ENCODE results near the gene SERPIND1. TPM values are rescaled to one million over a fixed set of nuclear protein-coding genes. Genes with fewer than 3 reads are reported as not detected.

Gene SERPIND1
- polyA plus RNA-seq, 3 donors, result not detected

DNA sequence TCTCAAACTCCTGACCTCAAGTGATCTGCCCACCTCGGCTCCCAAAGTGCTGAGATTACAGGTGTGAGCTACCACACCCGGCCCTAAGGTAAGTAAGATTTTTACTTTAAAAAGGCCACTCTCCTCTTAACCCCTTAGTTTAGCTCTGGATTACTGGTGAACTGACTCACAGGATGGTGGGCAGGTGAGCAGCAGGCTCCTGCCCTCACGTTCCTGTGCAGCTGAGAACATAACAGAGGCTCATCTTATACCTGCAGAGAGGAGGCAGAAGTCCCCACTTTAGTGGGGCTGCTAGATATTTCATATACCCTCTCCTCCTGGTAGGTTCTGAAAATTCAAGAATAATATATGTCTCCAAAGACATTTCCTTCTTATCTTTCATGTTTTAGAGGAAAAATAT lies 17.1 kb upstream of the SERPIND1 start:
- Histone ChIP-seq H3K79me2 (ENCODE audit: insufficient read depth, low read length) (no peaks in the 10 kb centered on the region), H4K20me1 (ENCODE audit: insufficient read depth, low read length) (no peaks in the 10 kb centered on the region), H3K4me2 (replicated peaks; ENCODE audit: extremely low read depth, low read length, poor library complexity, severe bottlenecking) (no peak overlapping the region), H3K9ac (ENCODE audit: insufficient read depth, low read length, poor library complexity, severe bottlenecking) (no peak overlapping the region), H3K27me3 (ENCODE audit: control insufficient read depth in 2 of 2, insufficient read depth in 2 of 2, low read length in 2 of 2) (no peaks in the 10 kb centered on the region), H3K27ac (ENCODE audit: low read depth in 1 of 2, low read length in 2 of 2) (no peak overlapping the region), H3K36me3 (replicated peaks in 1 of 2; ENCODE audit: control insufficient read depth in 1 of 2, insufficient read depth in 2 of 2, low read length in 2 of 2) (peaks cover 49 to 83% of the 10 kb centered on the region in 2 donors), H2AFZ (ENCODE audit: insufficient read depth, low read depth, low read length, poor library complexity, severe bottlenecking) (no peak overlapping the region), H3K4me1 (ENCODE audit: control insufficient read depth in 1 of 2, insufficient read depth in 2 of 2, low read length in 2 of 2) (no peaks in the 10 kb centered on the region), H3K4me3 (replicated peaks in 1 of 3; ENCODE audit: low read depth in 2 of 3, low read length in 3 of 3) (no peak overlapping the region), H3K9me3 (replicated peaks in 1 of 2; ENCODE audit: control insufficient read depth in 1 of 2, insufficient read depth in 1 of 2, low read length in 2 of 2) (no peaks in the 10 kb centered on the region)
- no peak for DNase-seq
- no CpG with 5 or more reads among the region's 3 CpGs for WGBS (ENCODE audit: insufficient coverage)
- H3K4me1 Mint-ChIP-seq, result no peaks in the 10 kb centered on the region
- peaks cover 0 to 1% (median 0%) of the 10 kb centered on the region in 3 donors for H3K27me3 Mint-ChIP-seq (ENCODE audit: low read depth in 3 of 3)
- no peak overlapping the region for H3K27ac Mint-ChIP-seq
- intact Hi-C loops (cut with micrococcal nuclease), result no loop called here
- H3K4me3 Mint-ChIP-seq, result no peak overlapping the region
- peaks cover 60 to 93% of the 10 kb centered on the region in 2 donors for H3K36me3 Mint-ChIP-seq
- no peaks in the 10 kb centered on the region for H3K9me3 Mint-ChIP-seq
- TF ChIP-seq, protein P1, sequence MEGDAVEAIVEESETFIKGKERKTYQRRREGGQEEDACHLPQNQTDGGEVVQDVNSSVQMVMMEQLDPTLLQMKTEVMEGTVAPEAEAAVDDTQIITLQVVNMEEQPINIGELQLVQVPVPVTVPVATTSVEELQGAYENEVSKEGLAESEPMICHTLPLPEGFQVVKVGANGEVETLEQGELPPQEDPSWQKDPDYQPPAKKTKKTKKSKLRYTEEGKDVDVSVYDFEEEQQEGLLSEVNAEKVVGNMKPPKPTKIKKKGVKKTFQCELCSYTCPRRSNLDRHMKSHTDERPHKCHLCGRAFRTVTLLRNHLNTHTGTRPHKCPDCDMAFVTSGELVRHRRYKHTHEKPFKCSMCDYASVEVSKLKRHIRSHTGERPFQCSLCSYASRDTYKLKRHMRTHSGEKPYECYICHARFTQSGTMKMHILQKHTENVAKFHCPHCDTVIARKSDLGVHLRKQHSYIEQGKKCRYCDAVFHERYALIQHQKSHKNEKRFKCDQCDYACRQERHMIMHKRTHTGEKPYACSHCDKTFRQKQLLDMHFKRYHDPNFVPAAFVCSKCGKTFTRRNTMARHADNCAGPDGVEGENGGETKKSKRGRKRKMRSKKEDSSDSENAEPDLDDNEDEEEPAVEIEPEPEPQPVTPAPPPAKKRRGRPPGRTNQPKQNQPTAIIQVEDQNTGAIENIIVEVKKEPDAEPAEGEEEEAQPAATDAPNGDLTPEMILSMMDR (IDR thresholded peaks at IDR 0.05), result no peak

GRCh38 chr22:20758688-20759087 lies 15.2 kb upstream of the SERPIND1 start:
- TF ChIP-seq, protein P1 (IDR thresholded peaks at IDR 0.05), result no peak
- no peaks in the 10 kb centered on the region for H3K4me1 Mint-ChIP-seq
- Histone ChIP-seq H3K27me3 (ENCODE audit: control insufficient read depth in 2 of 2, insufficient read depth in 2 of 2, low read length in 2 of 2) (no peaks in the 10 kb centered on the region), H3K36me3 (replicated peaks in 1 of 2; ENCODE audit: control insufficient read depth in 1 of 2, insufficient read depth in 2 of 2, low read length in 2 of 2) (peaks cover 47 to 82% of the 10 kb centered on the region in 2 donors), H3K27ac (ENCODE audit: low read depth in 1 of 2, low read length in 2 of 2) (no peak overlapping the region), H3K4me3 (replicated peaks in 1 of 3; ENCODE audit: low read depth in 2 of 3, low read length in 3 of 3) (no peak overlapping the region), H2AFZ (ENCODE audit: insufficient read depth, low read depth, low read length, poor library complexity, severe bottlenecking) (no peak overlapping the region), H3K4me2 (replicated peaks; ENCODE audit: extremely low read depth, low read length, poor library complexity, severe bottlenecking) (no peak overlapping the region), H3K79me2 (ENCODE audit: insufficient read depth, low read length) (no peaks in the 10 kb centered on the region), H3K4me1 (ENCODE audit: control insufficient read depth in 1 of 2, insufficient read depth in 2 of 2, low read length in 2 of 2) (no peaks in the 10 kb centered on the region), H3K9ac (ENCODE audit: insufficient read depth, low read length, poor library complexity, severe bottlenecking) (no peak overlapping the region), H3K9me3 (replicated peaks in 1 of 2; ENCODE audit: control insufficient read depth in 1 of 2, insufficient read depth in 1 of 2, low read length in 2 of 2) (no peaks in the 10 kb centered on the region), H4K20me1 (ENCODE audit: insufficient read depth, low read length) (no peaks in the 10 kb centered on the region)
- 91% methylated on average over 1 of the region's 2 CpGs for WGBS (ENCODE audit: insufficient coverage)
- H3K27ac Mint-ChIP-seq, result peak overlapping the region in 3 of 7 donors; percentile 42 to 58 (median 57)
- peaks cover 0 to 1% (median 0%) of the 10 kb centered on the region in 3 donors for H3K27me3 Mint-ChIP-seq (ENCODE audit: low read depth in 3 of 3)
- intact Hi-C loops (cut with micrococcal nuclease), result no loop called here
- peaks cover 63 to 92% of the 10 kb centered on the region in 2 donors for H3K36me3 Mint-ChIP-seq
- no peak for DNase-seq
- H3K4me3 Mint-ChIP-seq, result no peak overlapping the region
- H3K9me3 Mint-ChIP-seq, result no peaks in the 10 kb centered on the region

Data from CD14-positive monocyte (primary cell).